Endometrial microvascular endothelial cells (primary cell): ENCODE data around the gene ARL14. TPM values are rescaled to one million over a fixed set of nuclear protein-coding genes. Genes with fewer than 3 reads are reported as not detected.

Experiments used
- in situ Hi-C: cut with HindIII; loops from 2 replicates; pipeline ENCODE4 v1.10.0; 2017; ENCODE audit warnings: low sequenced_read_pairs, low pct_unique_long_range_greater_than_20kb; ENCODE audit errors: inconsistent ontology term
- total RNA-seq: library from RNA; depleted of rRNA; stranded (reverse); fragments of >200 nt; gene quantifications from one replicate; pipeline ENCODE4 v1.2.3, GENCODE V29; 2015; ENCODE audit errors: inconsistent ontology term

The ARL14 gene
- total RNA-seq, 1 donor from 2014 or later = not detected

- in situ Hi-C loops = no loop called here
Measured at GRCh38 chr3:160671995-160672394, 5.0 kb upstream of the ARL14 start.

GRCh38 chr3:160673188-160673587, 3.8 kb upstream of the ARL14 start:
- in situ Hi-C loops = no loop called here

- in situ Hi-C loops = no loop called here
Measured at GRCh38 chr3:160675566-160676124, 1.3 kb upstream of the ARL14 start.

GRCh38 chr3:160677459-160677881, 510 bp downstream of the ARL14 start:
- in situ Hi-C loops = no loop called here

GRCh38 chr3:160678292-160678842, 1.4 kb downstream of the ARL14 start:
- in situ Hi-C loops = no loop called here

GRCh38 chr3:160684368-160684740, 7.4 kb downstream of the ARL14 start:
- in situ Hi-C loops = no loop called here

GRCh38 chr3:160685144-160685766, 8.3 kb downstream of the ARL14 start:
- in situ Hi-C loops = no loop called here

GRCh38 chr3:160686955-160687535, 10.1 kb downstream of the ARL14 start:
- in situ Hi-C loops = no loop called here

GRCh38 chr3:160691151-160691550, 14.2 kb downstream of the ARL14 start:
- in situ Hi-C loops = no loop called here

GRCh38 chr3:160691962-160692361, 15.0 kb downstream of the ARL14 start:
- in situ Hi-C loops = no loop called here

GRCh38 chr3:160693191-160693590, 16.2 kb downstream of the ARL14 start:
- in situ Hi-C loops = no loop called here

- in situ Hi-C loops = no loop called here
Measured at GRCh38 chr3:160694345-160694744, 17.4 kb downstream of the ARL14 start.

GRCh38 chr3:160695003-160695402, 18.0 kb downstream of the ARL14 start:
- in situ Hi-C loops = no loop called here

- in situ Hi-C loops = no loop called here
Measured at GRCh38 chr3:160695915-160696327, 19.0 kb downstream of the ARL14 start.

GRCh38 chr3:160697637-160698380, 20.8 kb downstream of the ARL14 start:
- in situ Hi-C loops = no loop called here

GRCh38 chr3:160698599-160699195, 21.7 kb downstream of the ARL14 start:
- in situ Hi-C loops = no loop called here

- in situ Hi-C loops = no loop called here
Measured at GRCh38 chr3:160701490-160701889, 24.5 kb downstream of the ARL14 start.

GRCh38 chr3:160702290-160702689, 25.3 kb downstream of the ARL14 start:
- in situ Hi-C loops = no loop called here

- in situ Hi-C loops = no loop called here
Measured at GRCh38 chr3:160703974-160704373, 27.0 kb downstream of the ARL14 start.
